SK-N-MC (cell line): ENCODE data around the gene BHLHE23.

Experiments used
- EZH2 ChIP-seq: fragments of 200-600 bp; sonication (generic); IDR thresholded peaks from one replicate; pipeline ENCODE4 v1.6.1; 2017; ENCODE audit warnings: antibody characterized with exemption
- POLR2AphosphoS5 ChIP-seq: IDR thresholded peaks from 2 replicates; pipeline ENCODE4 v1.6.1; 2012; ENCODE audit warnings: mild to moderate bottlenecking, low read depth, low read length, borderline replicate concordance

- no peak for TF ChIP-seq EZH2
- TF ChIP-seq POLR2AphosphoS5 = no peak
These were observed 9.8 kb upstream of the BHLHE23 start for GRCh38 chr20:63016514-63017075.
